Measurements from ENCODE around the gene CSF2.

GRCh38 chr5:132076202-132076830 lies 2.7 kb downstream of the CSF2 start:
- TF ChIP-seq CTCF (IDR thresholded peaks at IDR 0.05), result no peak
- no peak for TF ChIP-seq EZH2 (IDR thresholded peaks at IDR 0.05; ENCODE audit: borderline replicate concordance, insufficient read depth, low read depth, low read length, poor library complexity, severe bottlenecking)

Measured in B cell (primary cell).